ENCODE results near the gene FBXW10.
"Not testable (repeated sequence)": the region's sequence is repeated elsewhere in the genome, so short reads cannot be mapped to it uniquely, and the experiment has no call there.

FBXW10 gene

GRCh38 chr17:18743699-18744421 is at the start of gene FBXW10:
Gene FBXW10, plus strand, starts transcription at chr17:18744054. Its CDS starts 191 bp downstream, at chr17:18744245.
- DNase-seq: not testable (repeated sequence)

DNA sequence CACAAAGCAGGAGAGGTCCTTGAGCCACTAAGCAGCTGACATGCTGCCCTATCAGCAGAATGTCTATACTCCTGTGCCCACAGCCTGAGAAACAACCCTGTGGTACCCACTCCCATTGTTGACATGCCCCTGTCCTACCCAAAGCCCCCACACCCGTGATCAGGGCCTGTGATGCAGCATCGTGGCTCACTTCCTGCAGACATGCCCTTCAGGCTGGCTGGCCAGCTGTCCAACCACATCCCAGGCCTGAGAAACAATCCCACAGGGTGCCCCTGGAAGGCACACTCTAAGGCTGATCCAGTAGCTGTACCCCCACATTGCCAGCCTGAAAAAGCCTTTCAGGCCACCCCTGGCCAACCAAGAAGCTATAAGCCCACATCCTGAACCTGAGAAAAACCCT is 48.7 kb upstream of the FBXW10 start:
- DNase-seq: not testable (repeated sequence)

DNA sequence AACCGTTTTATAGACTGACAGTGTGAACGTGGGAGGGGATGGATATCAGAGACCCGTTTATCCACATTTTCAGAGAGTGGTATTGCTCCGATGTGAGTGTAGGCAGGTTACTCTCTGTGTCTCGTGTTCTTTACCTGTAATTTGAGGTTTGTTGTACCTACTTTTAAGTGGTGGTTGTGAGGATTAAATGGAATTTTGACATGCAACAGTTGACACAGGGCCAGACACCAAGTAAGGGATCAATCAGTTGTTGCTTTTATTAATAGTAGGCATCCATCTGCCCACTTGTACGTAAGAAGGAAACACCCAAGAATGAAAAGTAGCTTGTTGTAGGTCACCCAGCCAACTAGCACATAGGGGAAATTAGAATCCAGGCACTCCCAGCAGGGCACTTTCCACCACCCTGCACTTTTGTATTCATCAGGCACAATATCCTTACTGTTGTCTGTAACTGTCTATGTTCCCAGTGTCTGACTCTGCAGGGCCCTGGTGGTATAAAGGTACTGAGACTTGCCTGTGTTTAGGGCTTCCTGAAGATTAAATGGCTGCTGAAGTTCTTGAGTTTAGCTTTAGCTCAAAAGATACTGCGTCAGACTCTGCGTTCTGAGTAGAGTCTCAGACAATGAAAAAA is 45.3 kb upstream of the FBXW10 start:
- DNase-seq: not testable (repeated sequence)

GRCh38 chr17:18705955-18706354 is 37.9 kb upstream of the FBXW10 start:
- DNase-seq: not testable (repeated sequence)

DNA sequence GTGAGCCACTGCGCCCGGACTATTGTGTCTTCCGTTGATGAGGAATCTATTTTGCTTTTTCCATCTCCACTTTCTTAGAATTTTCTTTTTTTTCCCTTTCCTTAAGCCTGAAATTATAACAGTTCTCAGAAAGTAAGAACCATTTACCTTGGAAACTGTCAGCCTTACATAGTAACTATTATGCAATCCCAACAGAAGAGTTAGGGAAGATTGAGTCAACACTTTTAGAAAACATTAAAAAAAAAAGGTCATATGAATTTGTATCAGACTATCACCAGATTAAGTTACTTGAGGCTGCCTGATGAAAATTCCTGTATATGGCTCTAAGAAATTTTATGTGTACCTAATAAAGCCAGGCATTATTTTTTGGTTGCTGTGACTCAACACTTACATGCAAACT is 35.6 kb upstream of the FBXW10 start:
- not testable (repeated sequence) for DNase-seq

DNA sequence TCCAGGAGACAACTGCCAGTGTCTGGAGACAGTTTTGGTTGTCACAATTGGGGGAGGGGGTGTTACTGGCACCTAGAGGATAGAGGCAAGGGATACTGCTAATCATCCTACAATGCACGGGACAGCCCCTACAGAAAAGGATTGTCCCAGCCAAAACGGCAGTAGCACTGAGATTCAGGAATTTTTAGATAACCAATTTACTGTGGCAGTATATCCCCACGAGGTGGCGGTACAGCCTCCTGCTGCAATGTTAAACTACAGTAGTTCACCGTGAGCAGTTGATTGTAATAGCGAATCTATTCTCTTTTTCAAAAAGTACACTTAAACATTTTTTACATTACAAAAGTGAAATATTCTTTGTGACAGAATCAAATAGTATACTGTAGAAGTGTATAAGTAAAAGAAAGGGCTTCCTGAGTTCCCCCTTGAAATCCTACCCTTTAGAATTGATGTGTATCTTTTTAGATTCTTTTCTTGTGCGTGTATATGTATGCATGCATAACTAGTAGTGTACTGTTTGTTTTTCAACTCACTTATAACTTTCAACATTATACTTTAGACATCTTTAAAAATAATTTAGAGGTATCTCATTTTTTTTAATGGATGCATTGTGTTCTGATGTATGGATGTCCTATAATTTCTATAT is 31.4 kb upstream of the FBXW10 start:
- DNase-seq: peak in 1 of 2 experiments; percentile 27

DNA sequence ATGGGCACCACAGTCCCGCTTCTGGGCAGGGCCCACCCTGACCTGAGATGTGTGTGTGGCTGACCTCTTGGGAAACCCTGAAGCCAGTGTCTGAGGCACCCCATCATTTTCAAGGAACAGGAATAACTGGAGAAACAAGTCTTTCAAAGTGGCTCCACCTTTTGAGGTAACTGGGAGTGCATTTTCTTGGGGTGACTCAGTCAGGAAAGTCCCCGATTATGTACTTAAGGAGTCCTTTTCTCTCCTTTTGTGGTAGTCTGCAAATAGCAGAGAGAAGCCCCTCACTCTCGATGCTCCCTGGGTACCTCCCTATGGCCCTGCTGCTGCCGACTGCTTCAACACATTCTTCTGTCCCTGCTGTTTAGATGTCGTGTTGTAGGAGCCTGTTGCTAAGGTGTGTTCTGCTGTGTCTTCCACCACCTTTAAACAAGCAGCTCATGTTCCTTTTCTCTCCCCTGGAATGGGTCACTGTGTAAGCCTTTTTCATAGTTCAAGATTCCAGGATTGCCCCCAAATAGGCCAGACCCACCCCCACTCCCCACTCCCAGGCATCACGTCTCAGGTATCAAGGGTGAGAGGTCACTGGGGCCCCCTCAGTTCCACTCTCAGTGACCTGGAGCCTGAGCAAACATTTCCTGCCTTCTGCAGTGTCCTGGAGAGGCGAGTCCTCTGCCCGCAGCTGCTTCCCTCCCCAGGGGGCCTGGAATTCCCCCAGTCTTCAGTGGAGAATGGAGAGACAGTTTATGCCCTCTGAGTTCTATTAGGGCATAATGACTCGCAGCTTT is 25.0 kb upstream of the FBXW10 start:
- not testable (repeated sequence) for DNase-seq

GRCh38 chr17:18719428-18720110 is 24.3 kb upstream of the FBXW10 start:
- not testable (repeated sequence) for DNase-seq

GRCh38 chr17:18721775-18722547 is 21.9 kb upstream of the FBXW10 start:
- DNase-seq: not testable (repeated sequence)

DNA sequence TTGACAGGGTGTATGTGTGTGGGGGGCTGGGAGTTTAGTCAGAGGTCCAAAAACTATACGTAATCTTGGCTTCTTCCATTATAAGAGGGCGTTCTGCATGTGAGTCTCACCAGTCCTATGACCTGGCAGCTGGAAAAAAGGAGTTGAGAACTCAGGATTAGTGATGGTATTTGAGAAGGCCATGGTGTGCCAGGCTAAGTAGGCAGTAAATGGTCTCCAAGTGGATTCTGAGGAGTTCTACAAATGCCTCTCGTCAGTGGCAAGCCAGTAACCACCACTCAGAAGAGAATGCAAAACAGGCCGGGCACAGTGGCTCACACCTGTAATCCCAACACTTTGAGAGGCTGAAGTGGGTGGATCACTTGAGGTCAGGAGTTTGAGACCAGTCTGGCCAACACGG is 21.2 kb upstream of the FBXW10 start:
- DNase-seq: not testable (repeated sequence)

- DNase-seq: not testable (repeated sequence)
Measured at GRCh38 chr17:18723509-18723908, 20.3 kb upstream of the FBXW10 start.

- not testable (repeated sequence) for DNase-seq
Measured at GRCh38 chr17:18732438-18732837, 11.4 kb upstream of the FBXW10 start.

GRCh38 chr17:18733350-18733749 is 10.5 kb upstream of the FBXW10 start:
- not testable (repeated sequence) for DNase-seq

DNA sequence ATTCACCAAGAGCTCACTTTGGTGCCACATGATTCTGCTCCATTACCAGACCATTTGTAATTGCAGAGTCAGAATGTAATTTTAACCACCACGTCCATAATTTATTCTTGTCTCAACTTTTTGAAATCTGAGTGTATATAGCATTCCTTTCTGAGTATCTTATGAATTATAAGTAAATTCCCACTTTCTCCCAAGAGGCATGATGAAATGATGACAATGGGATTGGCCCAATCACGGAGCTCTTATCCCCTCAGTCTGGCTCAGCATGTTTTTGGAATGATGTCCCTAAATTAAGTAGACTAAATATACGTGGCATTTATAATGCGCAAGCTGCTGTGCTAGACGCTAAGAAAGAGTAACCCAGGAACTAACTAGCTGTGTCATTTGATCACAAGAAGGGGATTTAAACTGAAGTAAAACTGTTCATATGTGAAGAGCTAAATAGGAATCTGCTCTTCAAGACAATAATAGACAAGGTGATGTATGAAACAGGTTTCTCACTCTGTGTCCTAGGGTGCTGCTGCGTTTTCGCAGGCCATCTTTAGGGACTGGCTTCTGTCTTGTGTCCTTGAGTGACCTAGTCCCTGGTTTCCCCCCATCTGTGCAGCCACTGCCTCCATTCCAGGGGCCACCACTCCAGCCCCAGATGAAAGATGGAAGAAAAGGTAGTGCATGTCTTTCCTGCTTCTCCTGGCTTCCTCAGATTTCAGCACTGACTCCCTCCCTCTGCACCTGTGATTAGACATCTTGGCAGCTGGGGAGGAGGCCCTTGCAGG is 4.0 kb upstream of the FBXW10 start:
- not testable (repeated sequence) for DNase-seq

DNA sequence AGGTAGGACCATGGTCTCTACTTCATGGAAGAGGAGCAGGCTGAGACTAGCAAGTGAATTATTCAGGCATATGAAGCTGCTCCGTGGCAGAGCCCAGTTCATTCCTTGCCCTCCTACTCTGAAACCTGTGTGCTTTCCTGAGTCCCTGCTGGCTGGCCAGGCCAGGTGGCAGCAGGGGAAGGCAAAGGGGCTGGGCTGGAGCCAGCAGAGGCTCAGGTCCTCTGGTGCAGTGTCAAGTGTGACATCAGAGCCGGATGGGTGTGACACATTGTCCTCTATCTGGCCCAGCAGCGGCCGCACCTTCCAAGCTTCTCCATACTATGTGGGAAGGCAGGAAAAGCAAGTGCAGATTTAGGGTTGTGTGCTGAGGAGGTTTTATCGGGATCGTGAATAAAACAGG is 2.6 kb upstream of the FBXW10 start:
- not testable (repeated sequence) for DNase-seq

DNA sequence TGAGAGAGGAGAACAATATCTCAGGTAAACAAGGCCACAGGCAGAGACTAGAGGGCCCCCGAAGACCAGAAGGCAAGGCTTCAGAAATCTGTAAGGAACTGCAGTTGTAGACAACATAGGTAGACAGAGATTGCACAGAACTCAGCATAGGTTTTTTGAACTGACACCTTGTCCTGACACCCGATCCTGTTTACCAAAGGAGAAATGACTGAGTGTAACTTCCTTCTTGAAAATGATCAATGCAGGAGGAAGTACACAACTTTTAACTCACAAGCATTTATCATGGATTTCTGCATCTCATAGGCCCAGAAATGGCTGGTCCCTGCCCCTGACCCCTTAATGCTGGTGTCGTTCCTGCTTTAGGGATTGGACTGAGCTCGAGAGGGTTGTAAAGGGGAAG is 872 bp downstream of the FBXW10 start:
- DNase-seq: not testable (repeated sequence)

DNA sequence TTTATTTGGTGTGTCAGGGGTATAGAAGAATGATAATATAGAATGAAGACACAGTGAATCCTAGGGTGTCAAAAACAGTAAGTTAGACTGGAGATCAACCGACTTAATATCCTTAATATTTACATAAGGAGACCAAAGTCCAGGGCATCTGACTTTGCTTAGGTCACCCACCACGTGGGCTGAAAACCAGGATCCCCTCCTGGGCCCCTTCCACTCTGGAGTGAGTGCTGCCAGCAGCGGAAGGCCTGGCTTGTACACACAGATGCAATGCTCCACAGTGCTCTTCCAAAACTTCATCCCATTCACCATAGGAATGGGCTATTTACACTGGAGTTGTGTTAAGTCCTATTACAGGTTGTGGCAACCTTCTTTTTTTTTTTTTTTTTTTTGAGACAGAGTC is 2.7 kb downstream of the FBXW10 start:
- DNase-seq: not testable (repeated sequence)

DNA sequence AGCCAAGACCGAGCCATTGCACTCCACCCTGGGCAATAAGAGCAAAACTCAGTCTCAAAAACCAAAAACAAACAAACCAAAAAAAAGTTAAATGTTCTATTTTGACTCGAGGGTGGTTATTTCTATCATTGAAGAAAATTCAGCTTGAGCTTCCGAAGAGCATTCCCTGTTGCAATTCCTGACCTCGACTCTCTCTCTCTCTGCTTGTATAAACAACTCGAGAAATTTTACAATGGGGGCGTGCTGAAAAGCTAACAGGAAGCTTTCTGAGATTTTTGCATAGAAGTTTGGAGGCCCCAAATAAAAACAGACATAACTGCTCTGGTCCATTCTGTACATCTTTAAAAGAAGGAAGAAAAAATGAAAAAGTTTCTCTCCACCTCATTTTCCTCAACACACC is 3.6 kb downstream of the FBXW10 start:
- not testable (repeated sequence) for DNase-seq

DNA sequence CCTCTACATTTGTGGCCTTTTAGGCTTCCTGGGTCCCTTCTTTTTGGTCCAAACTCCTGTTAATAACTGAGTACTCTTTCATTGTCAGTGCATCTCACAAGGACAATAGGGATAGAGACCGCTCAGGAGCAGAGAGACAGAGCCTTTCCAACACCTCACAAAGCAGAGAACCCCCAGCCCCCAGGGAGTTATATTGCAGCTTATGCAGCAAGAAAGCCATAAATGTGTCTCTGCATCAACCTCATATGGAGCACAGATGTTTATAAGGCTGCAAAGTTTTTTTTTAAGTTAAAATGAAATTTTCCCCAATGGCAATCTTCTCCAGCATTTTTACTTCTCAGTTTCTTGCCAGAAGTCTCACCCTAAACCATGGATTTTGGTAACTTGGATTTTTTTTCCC is 6.4 kb downstream of the FBXW10 start:
- not testable (repeated sequence) for DNase-seq

- not testable (repeated sequence) for DNase-seq
Measured at GRCh38 chr17:18753829-18754409, 10.1 kb downstream of the FBXW10 start.
